ENCODE results near the gene GCNT3. TPM values are rescaled to one million over a fixed set of nuclear protein-coding genes. Genes with fewer than 3 reads are reported as not detected.

GCNT3 gene
- total RNA-seq, 2 donors from 2014 or later = not detected

Other genes starting within 250 kb of the GCNT3 start
- gene MYO1E, start 238.9 kb upstream of the GCNT3 start, total RNA-seq = 1 to 10 TPM; 4.0 to 4.1 TPM
- gene FAM81A, start 173.6 kb upstream of the GCNT3 start, total RNA-seq = not detected
- 10 to 100 TPM; 48.0 to 57.2 TPM for gene GTF2A2, start 45.7 kb downstream of the GCNT3 start, total RNA-seq
- gene BNIP2, start 77.5 kb downstream of the GCNT3 start, total RNA-seq = 10 to 100 TPM; 80.1 to 97.3 TPM

Data from T-helper 17 cell (primary cell).